ENCODE data around the gene TTC31. TPM values are rescaled to one million over a fixed set of nuclear protein-coding genes. Genes with fewer than 3 reads are reported as not detected.
A peak's percentile ranks its signal among the peaks of the same experiment; 100 is the strongest.

Gene TTC31
- polyA plus RNA-seq, 3 donors, result 10.6 to 15.5 (median 14.2) TPM

DNA sequence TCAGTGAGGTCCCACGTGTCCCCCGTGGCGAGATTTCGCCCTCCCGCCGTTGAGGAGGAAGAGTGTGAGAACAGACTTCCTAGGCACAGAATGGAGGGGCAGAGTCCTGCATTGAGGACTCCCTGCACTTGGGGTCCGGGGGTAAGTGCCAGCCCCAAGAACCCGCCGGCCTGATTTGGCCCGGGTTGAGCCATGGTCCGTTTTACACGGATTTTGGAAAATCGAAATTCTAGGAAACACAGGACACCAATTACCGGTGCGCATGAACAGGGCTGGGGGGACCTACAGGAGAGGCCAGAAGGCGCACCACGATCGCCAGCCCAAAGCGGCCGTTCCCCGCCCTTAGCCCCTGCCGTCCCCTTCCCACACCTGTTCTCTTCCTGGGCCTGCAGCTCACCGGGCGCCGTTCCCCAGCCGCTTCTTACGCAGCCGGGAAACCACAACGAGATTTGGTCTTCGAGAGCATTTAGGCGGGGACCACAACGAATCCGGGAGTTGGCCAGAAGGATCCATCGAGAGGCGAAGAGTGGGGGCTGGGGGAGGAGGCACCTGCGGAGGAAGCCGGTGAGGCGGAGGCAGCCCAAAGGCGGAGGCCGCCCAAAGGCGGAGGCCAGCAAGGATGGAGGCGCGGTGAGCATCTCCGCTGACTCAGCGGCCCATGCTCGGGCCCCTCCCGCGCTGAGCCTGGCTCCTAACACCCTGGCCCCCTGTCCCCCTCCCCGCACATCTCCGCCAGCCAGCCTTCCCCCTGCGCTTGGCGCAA is 30.9 kb downstream of the TTC31 start:
- H3K27ac ChIP-seq (ENCODE audit: low read depth, low read length), result no peak overlapping the region
- WGBS, 3 donors, result 6 to 7% (median 6%) methylated on average over 40 to 52 of the region's 52 CpGs

DNA sequence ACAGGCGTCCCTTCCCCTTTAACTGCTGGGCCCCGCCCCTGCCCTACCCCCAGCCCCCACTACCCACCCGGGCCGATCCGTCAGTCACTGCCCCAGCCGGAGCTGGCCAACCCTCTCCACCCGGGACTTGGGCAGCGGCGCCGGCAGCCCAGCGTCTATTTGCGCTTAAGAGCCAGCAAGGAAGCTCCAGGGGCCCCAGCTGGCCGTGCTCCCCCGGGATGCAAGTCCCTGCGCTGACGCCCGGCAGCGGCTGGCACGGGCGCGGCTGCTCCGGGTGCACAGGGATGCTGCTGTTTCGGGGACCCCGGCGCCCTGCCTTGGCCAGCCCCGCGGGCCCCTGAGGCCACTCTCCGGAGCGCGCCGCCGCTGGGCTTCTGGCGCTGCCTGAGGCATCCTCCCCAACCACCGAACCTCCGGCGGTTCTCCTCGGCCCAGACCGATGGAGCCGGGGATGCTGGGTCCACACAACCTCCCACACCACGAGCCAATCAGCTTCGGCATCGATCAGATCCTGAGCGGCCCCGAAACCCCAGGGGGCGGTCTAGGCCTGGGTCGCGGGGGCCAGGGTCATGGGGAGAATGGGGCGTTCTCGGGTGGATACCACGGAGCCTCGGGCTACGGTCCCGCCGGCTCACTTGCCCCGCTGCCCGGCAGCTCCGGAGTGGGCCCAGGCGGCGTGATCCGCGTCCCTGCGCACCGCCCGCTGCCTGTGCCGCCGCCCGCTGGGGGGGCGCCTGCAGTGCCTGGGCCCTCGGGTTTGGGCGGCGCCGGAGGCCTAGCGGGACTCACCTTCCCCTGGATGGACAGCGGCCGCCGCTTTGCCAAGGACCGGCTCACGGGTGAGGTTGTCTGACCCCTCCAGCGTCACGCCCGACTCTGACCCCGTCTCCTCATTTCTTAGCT is 31.7 kb downstream of the TTC31 start, which contains the start of gene TLX2:
Gene TLX2, plus strand, starts transcription at position 83 of the 903 bp plus-strand sequence. Its CDS starts 357 bp downstream, at position 440.
- WGBS, 3 donors, result 4% methylated on average over 77 to 82 of the region's 82 CpGs
- no peak within 1 kb of the TSS for H3K27ac ChIP-seq (ENCODE audit: low read depth, low read length)

- WGBS, 3 donors, result 5 to 8% (median 5%) methylated on average over 54 to 60 of the region's 60 CpGs
These were observed 32.5 kb downstream of the TTC31 start for GRCh38 chr2:74515271-74515980.

DNA sequence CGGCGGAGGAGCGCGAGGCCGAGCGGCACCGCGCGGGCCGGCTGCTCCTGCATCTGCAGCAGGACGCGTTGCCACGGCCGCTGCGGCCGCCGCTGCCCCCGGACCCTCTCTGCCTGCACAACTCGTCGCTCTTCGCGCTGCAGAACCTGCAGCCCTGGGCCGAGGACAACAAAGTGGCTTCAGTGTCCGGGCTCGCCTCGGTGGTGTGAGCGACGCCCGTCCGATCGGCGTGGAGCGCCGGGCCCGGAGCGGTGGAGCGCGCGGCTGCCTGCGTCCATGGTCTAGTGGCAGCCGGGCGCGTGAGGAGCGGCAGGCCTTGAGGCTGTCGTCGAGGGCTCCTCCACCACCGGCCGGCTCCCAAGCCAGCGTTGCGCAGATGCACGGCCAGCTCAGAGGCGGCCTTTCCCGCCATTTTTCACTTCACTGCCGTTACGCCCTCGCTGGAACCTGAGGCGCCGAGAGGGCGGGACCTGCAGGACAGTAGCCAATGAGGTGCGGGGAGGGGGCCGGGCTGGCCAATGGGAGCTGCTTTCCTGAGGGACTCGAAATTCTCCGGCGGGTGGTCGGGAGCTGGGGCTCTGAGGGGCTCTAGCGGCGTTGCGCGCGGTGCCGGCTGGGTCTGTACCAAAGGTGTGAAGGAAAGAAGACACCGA is 33.2 kb downstream of the TTC31 start:
- WGBS, 3 donors, result 2 to 4% (median 3%) methylated on average over 71 to 72 of the region's 72 CpGs
- no peak overlapping the region for H3K27ac ChIP-seq (ENCODE audit: low read depth, low read length)

More at GRCh38 chr2:74515271-74515980, 32.5 kb downstream of the TTC31 start:
- H3K27ac ChIP-seq (ENCODE audit: low read depth, low read length), result no peak overlapping the region

DNA sequence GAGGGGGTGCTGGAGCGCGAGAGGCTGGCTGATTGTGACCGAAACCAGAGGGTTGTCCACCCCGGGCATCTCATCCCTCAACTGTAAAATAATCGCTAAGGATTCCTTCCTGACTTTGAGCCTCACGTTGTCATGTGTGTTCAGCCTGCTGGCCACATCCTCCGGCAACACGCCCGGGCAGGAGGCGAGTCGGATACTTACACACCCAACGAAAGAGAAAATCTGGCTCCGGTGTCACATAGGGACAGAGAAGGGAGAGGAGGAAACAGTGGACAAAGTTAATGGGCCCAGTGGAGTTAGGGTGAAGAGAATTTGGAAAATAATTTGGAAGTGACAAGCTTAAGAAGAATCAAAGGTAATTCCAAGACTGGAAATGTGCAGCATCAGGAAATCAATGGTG is 33.8 kb downstream of the TTC31 start:
- H3K27ac ChIP-seq (ENCODE audit: low read depth, low read length), result no peak overlapping the region
- WGBS, 3 donors, result 62 to 64% (median 63%) methylated on average over 13 of the region's 13 CpGs

- H3K27ac ChIP-seq (ENCODE audit: low read depth, low read length), result no peak overlapping the region
- WGBS, 3 donors, result 67 to 85% (median 78%) methylated on average over 3 of the region's 3 CpGs
These were observed 39.6 kb downstream of the TTC31 start for GRCh38 chr2:74522516-74522915.

- no peak overlapping the region for H3K27ac ChIP-seq (ENCODE audit: low read depth, low read length)
These were observed 41.1 kb downstream of the TTC31 start for GRCh38 chr2:74524005-74524404.

DNA sequence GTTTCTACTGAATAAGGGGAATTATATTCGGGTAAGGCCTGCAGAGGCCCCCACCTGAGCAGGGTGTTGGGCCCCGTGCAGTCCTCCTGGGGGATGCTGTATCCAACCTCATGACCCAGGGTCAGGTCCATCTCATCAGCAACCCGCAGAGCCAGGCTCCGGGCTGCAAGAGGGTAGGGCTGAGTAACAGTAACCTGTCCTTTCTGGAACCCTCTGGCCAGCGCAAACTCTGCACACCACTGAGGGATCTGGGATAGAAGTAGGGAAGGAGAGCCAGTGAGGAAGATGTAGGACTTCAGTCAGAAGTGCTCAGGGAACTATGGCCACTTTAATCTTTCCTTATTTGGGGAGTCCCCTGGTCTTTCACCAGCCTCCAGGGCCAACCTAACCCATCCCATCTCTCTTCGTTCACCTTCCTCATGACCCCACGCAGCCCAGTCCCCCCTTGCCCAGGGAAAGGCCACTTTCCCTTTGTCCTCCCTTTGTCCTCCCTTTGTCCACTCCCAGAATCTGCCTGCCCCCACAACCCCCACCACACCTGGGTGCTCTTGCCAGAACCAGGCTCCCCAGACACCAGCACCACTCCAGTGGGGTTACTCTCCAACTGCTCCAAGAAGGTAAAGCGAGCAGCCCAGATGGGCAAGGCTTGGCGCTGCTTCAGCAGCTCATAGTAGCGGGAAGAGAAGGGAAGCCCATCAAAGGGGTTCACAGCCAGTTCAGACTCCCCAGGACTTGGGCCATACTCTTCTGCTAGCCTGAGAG is 42.3 kb downstream of the TTC31 start:
- 90 to 91% (median 91%) methylated on average over 10 of the region's 10 CpGs for WGBS, 3 donors

More at GRCh38 chr2:74524005-74524404, 41.1 kb downstream of the TTC31 start:
- WGBS, 3 donors, result 81 to 89% (median 88%) methylated on average over 9 of the region's 9 CpGs

DNA sequence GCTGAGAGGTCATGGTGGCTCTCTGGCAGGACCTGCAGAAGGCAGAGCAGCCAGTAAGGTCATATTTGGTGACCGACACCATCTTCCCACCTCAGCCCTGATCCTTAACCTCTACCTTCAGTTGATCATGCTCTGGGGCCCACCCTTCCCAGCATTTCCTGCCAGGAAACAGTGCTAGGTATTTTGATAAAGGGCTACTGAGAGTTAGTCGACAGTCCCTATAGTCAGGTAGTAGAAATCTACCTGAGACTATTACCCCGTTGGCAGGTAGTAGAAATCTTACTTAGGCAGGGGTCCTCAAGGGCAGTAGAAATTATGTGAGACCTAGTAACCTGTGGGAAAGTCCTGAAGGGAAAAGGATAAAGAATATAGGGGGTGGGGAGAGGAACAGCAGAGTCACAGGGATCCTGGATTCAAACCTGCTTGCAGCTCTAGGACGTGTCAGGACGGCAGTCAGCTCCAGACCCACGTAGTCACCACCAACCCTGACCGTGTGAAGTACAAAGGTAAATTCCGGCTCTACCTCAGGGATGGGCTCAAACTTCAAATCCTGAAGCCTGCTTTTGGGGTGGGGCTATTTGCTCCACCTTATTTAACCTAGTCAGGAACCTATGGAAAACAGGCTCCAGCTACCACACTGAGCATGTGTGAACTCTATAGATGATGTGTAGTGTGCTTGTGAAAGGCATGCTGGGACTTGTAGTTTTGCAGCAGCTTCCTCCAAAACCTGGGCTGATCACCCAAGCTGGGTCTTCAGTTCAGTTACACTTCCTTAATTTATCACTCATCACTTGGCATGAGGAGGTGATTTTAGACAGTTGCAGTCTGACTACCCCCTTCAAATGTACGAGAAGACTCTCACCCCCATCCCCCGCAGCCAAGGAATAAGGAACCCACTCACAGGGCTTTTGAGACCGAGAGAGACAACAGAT is 43.1 kb downstream of the TTC31 start, which contains the start of gene DQX1:
Gene DQX1, minus strand, starts transcription at position 515 of the 932 bp plus-strand sequence. Its CDS starts 502 bp downstream, at position 13.
- no peak within 1 kb of the TSS for H3K27ac ChIP-seq (ENCODE audit: low read depth, low read length)
- 81 to 87% (median 83%) methylated on average over 11 of the region's 11 CpGs for WGBS, 3 donors

More for the DNA sequence above, 42.3 kb downstream of the TTC31 start:
- no peak overlapping the region for H3K27ac ChIP-seq (ENCODE audit: low read depth, low read length)

GRCh38 chr2:74526649-74527230 is 43.9 kb downstream of the TTC31 start:
- no peak overlapping the region for H3K27ac ChIP-seq (ENCODE audit: low read depth, low read length)
- WGBS, 3 donors, result 96 to 97% (median 97%) methylated on average over 11 of the region's 11 CpGs

DNA sequence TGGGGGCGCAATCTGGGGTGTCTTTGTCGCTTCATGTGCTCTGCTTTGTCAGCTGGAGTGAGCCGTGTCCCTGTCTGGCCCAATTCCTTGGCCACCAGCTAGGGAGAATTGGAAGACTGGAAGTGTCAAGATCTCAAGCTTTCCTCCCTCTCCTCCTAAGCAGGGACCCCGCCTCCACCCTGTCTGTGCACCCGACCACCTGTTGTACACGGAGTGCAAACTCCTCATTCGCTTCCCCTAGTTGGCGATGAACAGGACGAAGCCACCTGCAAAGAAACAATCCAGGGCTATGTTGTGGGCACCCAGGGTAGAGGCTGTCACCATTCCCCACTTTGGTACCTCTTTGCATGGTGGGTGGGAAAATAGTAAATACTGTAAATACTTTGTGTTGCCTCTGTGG is 44.9 kb downstream of the TTC31 start:
- 90 to 95% (median 91%) methylated on average over 9 of the region's 9 CpGs for WGBS, 3 donors
- H3K27ac ChIP-seq (ENCODE audit: low read depth, low read length), result no peak overlapping the region

DNA sequence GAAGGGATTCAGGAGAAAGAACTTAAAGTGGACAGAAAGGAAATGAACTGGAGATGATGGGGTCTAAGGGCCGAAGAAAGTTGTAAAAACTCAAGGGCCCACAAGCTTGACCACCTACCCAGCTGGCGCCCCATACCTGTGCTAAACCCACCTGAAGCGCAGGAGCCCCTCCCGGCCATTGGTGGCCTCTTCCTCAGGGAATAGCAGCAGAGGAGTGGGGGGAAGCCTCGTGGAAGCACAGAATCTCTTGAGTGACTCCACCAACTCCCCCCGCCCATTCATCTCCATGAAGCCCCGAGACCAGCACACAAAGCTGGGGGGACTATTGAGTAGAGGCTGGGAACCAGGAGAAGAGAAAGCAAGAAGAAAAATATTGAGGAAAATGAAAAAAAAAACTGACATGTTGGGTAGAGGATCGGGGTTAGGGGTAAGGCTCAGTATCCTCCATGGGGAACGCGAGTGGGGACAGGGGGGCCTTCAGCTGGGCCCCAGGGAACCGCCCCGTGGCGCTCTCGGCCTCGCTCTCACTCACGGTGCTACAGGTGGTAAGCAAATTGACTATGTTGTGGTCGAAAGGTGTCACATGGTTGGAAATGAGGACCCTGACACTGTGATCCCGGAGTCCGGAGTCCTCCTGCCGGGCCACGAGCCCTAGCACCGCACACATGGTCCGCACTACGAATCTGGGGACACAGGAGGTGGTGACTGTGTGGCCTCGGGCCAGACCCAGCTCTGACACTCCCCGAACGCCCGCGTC is 45.9 kb downstream of the TTC31 start:
- peak overlapping the region; percentile 70 for H3K27ac ChIP-seq (ENCODE audit: low read depth, low read length)
- WGBS, 3 donors, result 14 to 20% (median 17%) methylated on average over 29 of the region's 29 CpGs

DNA sequence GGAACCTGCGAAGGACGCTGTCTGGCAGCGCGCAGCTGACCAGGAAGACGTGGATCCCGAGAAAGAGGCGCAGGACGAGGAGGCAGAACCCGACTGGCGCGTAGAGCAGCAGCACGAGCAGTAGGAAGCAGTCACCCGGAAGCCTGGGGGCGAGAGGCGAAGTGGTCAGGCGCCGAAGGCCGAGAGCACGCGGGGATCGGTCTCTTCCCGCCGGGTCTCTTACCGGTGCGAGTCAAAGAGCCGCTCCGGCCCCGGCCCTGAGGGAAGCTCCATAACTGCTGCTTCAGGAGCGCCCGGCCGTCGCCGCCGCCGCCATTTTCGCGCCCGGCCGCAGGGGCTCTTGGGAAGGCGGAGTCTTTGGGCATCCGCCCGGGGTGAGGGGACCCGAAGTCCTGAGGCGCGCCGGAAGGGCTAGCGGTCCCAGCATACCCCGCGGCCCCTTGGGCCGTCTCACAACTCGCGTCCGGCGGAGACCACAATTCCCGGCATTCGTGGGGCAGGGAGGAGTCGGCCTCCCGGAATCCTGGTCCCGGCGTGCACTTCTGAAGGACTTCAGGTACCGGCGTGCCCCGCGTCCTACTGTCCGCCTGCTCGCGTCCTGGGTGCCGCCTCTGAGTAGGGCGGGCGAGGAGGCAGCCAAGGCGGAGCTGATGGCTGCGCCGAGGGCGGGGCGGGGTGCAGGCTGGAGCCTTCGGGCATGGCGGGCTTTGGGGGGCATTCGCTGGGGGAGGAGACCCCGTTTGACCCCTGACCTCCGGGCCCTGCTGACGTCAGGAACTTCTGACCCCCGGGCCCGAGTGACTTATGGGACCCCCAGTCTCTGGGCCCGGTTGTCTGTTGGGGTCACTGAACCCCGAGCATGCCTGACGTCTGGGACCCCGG is 46.7 kb downstream of the TTC31 start, which contains the start of the genes AUP1 and HTRA2:
Gene AUP1, minus strand, starts transcription at position 350 of the 882 bp plus-strand sequence. Its CDS starts 77 bp downstream, at position 273.
Gene HTRA2, plus strand, starts transcription at position 577 of the 882 bp plus-strand sequence. Its CDS starts 74 bp downstream, at position 651.
- H3K27ac ChIP-seq (ENCODE audit: low read depth, low read length), result peak within 1 kb of the TSS; percentile 70
- WGBS, 3 donors, result 0 to 1% (median 0%) methylated on average over 82 to 87 of the region's 87 CpGs
